ENCODE results near the gene VCAM1.

GRCh38 chr1:100757946-100758345 is 38.4 kb downstream of the VCAM1 start:
- TF ChIP-seq EZH2 (IDR thresholded peaks at IDR 0.05), result no peak
- no peak for TF ChIP-seq POLR2AphosphoS5 (IDR thresholded peaks at IDR 0.05; ENCODE audit: borderline replicate concordance, low read depth, low read length)
